Measurements from ENCODE around the gene SERPINB6. TPM values are rescaled to one million over a fixed set of nuclear protein-coding genes. Genes with fewer than 3 reads are reported as not detected.
A peak's percentile ranks its signal among the peaks of the same experiment; 100 is the strongest.

SERPINB6 gene
- total and polyA plus RNA-seq, 8 donors: 79.1 to 281 (median 156) TPM

DNA sequence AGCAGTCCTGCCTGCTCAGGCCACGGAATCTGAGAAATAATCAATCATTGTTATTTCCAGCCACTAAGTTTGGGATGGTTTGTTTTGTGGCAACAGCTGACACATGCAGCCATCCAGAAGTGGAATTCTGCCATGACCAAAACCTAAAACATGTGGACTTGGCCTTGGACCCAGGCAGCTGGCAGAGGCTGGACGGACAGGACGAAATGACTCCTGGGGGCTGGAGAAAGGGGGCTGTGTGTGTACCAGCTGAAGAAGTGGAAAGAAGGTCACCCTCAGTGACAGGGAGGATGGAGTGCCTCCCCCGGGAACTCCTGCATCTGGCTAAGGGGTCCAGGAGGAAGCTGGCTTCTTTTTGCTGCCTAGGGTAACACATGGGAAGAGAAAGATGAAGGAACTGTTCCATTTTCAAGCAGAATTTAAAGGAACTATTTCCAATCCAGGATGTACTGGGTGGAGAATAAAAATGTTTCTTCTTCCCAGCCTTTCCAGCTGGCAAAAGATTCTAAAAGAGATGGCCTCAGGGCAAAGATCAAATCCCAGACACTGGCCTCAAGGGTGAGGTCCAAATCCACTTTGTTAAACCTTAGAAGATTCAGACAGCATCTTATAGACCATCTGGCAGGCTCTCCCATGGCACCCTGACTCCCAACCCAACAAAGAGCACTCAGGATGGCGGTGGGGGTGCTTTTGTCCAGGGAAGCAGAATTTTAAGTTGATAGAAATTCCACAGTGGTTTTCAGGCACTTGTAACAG lies 14.3 kb downstream of the SERPINB6 start:
- peaks cover 42 to 69% (median 52%) of the 10 kb centered on the region in 4 donors for H3K4me1 ChIP-seq

DNA sequence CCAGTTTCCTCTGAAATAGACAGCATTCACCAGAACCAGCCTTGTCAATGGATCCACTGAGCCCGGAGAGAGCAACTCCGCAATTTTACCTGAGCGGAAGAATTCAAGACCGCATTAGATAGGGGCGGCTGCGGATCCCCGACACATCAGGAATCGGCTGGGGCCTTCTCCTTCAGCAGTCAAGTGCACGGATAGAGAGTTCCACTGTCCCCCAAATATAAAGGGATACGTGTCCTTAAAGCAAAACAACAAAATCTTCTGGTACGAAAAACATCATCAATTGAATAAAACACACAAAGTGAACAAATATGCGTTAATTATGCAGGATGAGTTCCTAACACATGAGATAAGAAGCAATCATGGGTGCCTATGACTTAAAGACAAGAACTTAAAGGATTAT lies 18.3 kb downstream of the SERPINB6 start:
- Histone ChIP-seq H3K4me1 (peaks cover 16 to 38% (median 26%) of the 10 kb centered on the region in 4 donors), H3K27ac (peak overlapping the region; percentile 24 to 80 (median 52)), H3K4me3 (peak overlapping the region in 2 of 4 donors; percentile 3 to 13), H3K27me3 (no peaks in the 10 kb centered on the region), H3K36me3 (peaks cover 26 to 92% (median 79%) of the 10 kb centered on the region in 4 donors), H3K9me3 (no peaks in the 10 kb centered on the region)
- intact Hi-C loops (cut with DNase I; ENCODE audit: low total_unique reads): loop anchor here (5.0 kb wide), 1 partner anchor 34 kb away; no protein-coding TSS in a partner anchor
- TF ChIP-seq POLR2A (IDR thresholded peaks at IDR 0.05): no peak
- TF ChIP-seq, protein P1, sequence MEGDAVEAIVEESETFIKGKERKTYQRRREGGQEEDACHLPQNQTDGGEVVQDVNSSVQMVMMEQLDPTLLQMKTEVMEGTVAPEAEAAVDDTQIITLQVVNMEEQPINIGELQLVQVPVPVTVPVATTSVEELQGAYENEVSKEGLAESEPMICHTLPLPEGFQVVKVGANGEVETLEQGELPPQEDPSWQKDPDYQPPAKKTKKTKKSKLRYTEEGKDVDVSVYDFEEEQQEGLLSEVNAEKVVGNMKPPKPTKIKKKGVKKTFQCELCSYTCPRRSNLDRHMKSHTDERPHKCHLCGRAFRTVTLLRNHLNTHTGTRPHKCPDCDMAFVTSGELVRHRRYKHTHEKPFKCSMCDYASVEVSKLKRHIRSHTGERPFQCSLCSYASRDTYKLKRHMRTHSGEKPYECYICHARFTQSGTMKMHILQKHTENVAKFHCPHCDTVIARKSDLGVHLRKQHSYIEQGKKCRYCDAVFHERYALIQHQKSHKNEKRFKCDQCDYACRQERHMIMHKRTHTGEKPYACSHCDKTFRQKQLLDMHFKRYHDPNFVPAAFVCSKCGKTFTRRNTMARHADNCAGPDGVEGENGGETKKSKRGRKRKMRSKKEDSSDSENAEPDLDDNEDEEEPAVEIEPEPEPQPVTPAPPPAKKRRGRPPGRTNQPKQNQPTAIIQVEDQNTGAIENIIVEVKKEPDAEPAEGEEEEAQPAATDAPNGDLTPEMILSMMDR (IDR thresholded peaks at IDR 0.05): no peak
- TF ChIP-seq POLR2AphosphoS5 (IDR thresholded peaks at IDR 0.05): no peak
- peak in 1 of 2 donors; percentile 19 for DNase-seq
- 84 to 96% (median 88%) methylated on average over 12 of the region's 12 CpGs for WGBS, 5 donors

More for the DNA sequence above, 14.3 kb downstream of the SERPINB6 start:
- Histone ChIP-seq H3K27ac (peak overlapping the region in 4 of 5 donors; percentile 18 to 83 (median 48)), H3K9me3 (no peaks in the 10 kb centered on the region), H3K36me3 (peaks cover 16 to 70% (median 53%) of the 10 kb centered on the region in 4 donors), H3K4me3 (no peak overlapping the region), H3K27me3 (no peaks in the 10 kb centered on the region)
- TF ChIP-seq, protein P1 (IDR thresholded peaks at IDR 0.05): no peak
- TF ChIP-seq EP300 (IDR thresholded peaks at IDR 0.05) (no peak), POLR2A (IDR thresholded peaks at IDR 0.05) (no peak), POLR2AphosphoS5 (IDR thresholded peaks at IDR 0.05) (no peak)
- no peak for DNase-seq
- intact Hi-C loops (cut with DNase I; ENCODE audit: low total_unique reads): no loop called here
- WGBS, 5 donors: 64 to 83% (median 79%) methylated on average over 5 of the region's 5 CpGs

DNA sequence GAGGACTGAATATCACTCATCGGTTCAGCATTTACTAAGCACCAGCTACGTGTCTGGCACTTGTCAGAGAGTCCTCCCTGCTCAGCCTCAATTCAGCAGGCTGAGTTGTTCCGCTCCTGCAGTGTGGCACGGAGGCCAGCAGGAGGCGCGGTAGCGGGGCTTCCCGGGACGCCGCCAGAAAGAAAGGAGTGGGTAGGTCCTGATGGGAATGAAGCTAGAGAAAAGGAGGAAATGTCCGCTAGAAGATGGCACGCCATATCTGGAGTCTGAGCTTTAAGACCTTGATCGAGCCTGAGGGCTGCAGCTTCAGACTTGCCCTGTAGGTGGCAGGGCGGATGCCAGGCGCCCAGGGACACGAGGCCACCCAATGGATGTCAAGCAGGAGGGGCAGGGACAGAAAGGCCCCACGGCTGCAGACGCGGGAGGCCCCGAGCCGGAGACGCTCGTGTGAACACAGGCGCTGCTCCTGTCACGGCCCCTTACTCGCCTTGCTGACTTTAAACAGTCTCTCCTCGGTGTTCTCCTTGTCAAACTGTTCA lies 18.7 kb downstream of the SERPINB6 start:
- intact Hi-C loops (cut with DNase I; ENCODE audit: low total_unique reads): loop anchor here (5.0 kb wide), 1 partner anchor 35 kb away; no protein-coding TSS in a partner anchor
- peak; percentile 82 to 92 for DNase-seq

DNA sequence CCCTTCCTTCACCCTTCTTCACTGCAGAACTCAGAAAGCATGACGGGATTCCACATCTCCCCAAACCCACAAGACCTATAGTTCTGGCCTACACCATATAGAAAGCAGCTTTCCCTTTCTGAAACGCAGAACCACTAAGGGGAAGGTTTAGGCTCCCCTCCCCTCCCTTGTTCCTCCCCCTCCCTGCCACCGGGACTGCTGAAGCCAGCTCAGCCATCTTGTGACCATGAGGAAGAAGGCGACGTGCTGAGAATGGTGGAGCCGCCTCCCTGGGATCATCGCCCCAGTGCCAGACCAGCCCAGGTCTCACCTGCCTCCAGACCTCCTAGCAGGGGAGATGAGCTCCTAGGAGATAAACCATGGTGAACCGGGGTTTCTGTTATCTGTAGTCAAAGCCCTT lies 19.6 kb downstream of the SERPINB6 start:
- Histone ChIP-seq H3K9me3 (no peaks in the 10 kb centered on the region), H3K36me3 (peaks cover 32 to 92% (median 84%) of the 10 kb centered on the region in 4 donors), H3K27ac (peak overlapping the region in 4 of 5 donors; percentile 24 to 80 (median 56)), H3K4me1 (peaks cover 8 to 24% (median 15%) of the 10 kb centered on the region in 4 donors), H3K4me3 (no peak overlapping the region), H3K27me3 (no peaks in the 10 kb centered on the region)
- 76 to 87% (median 82%) methylated on average over 7 to 8 of the region's 8 CpGs for WGBS, 5 donors
- intact Hi-C loops (cut with DNase I; ENCODE audit: low total_unique reads): loop anchor here (5.0 kb wide), 1 partner anchor 36 kb away; no protein-coding TSS in a partner anchor
- TF ChIP-seq POLR2A (IDR thresholded peaks at IDR 0.05): no peak
- TF ChIP-seq, protein P1 (IDR thresholded peaks at IDR 0.05): no peak
- no peak for TF ChIP-seq POLR2AphosphoS5 (IDR thresholded peaks at IDR 0.05)
- TF ChIP-seq EP300 (IDR thresholded peaks at IDR 0.05): no peak
- peak; percentile 25 to 46 for DNase-seq

More for the DNA sequence above, 18.7 kb downstream of the SERPINB6 start:
- no peak for TF ChIP-seq POLR2A (IDR thresholded peaks at IDR 0.05)
- TF ChIP-seq POLR2AphosphoS5 (IDR thresholded peaks at IDR 0.05): peak in 2 of 3 donors; percentile 47 to 87
- no peak for TF ChIP-seq EP300 (IDR thresholded peaks at IDR 0.05)
- TF ChIP-seq, protein P1 (IDR thresholded peaks at IDR 0.05): peak in 6 of 7 experiments; percentile 60 to 99 (median 95)
- WGBS, 5 donors: 9 to 20% (median 12%) methylated on average over 25 to 27 of the region's 27 CpGs
- H3K36me3 ChIP-seq: peaks cover 31 to 92% (median 81%) of the 10 kb centered on the region in 4 donors
- H3K4me1 ChIP-seq: peaks cover 11 to 33% (median 24%) of the 10 kb centered on the region in 4 donors
- H3K9me3 ChIP-seq: no peaks in the 10 kb centered on the region
- no peaks in the 10 kb centered on the region for H3K27me3 ChIP-seq
- H3K4me3 ChIP-seq: peak overlapping the region in 2 of 4 donors; percentile 3 to 13
- H3K27ac ChIP-seq: peak overlapping the region; percentile 24 to 80 (median 52)

Measured in stomach (tissue), 9 donors.